Measurements from ENCODE around the gene DLG5.

- TF ChIP-seq RAD21 (CRISPR knock-in tag; conservative IDR thresholded peaks at IDR 0.05 in 1 of 2, IDR thresholded peaks at IDR 0.05 in 1 of 2) (no peak), MAZ (CRISPR knock-in tag; conservative IDR thresholded peaks at IDR 0.05 in 1 of 2, IDR thresholded peaks at IDR 0.05 in 1 of 2) (no peak), FOXP1 (CRISPR knock-in tag; IDR thresholded peaks at IDR 0.05) (no peak), MYC (IDR thresholded peaks at IDR 0.05; ENCODE audit: low read depth, low read length) (no peak), MYC (CRISPR knock-in tag; IDR thresholded peaks at IDR 0.05; ENCODE audit: borderline replicate concordance, low read depth) (no peak), ZBTB7A (IDR thresholded peaks at IDR 0.05; ENCODE audit: borderline replicate concordance, control insufficient read depth, low read depth, low read length) (no peak), CTCF (IDR thresholded peaks at IDR 0.05 in 2 of 3, conservative IDR thresholded peaks at IDR 0.05 in 1 of 3; ENCODE audit: insufficient read depth in 2 of 3, low read depth in 1 of 3, low read length in 3 of 3) (no peak), NFIC (IDR thresholded peaks at IDR 0.05) (no peak), CHD1 (IDR thresholded peaks at IDR 0.05; ENCODE audit: low read length) (no peak), RBM39 (optimal IDR thresholded peaks at IDR 0.05; ENCODE audit: low read depth, low read length) (no peak), HOMEZ (CRISPR knock-in tag; IDR thresholded peaks at IDR 0.05) (no peak), XRCC4 (IDR thresholded peaks at IDR 0.05; ENCODE audit: extremely low read depth, insufficient read depth, insufficient read length) (no peak), ZNF830 (CRISPR knock-in tag; IDR thresholded peaks at IDR 0.05) (no peak), POLR2AphosphoS5 (IDR thresholded peaks at IDR 0.05; ENCODE audit: control insufficient read depth, insufficient read depth, low read depth, low read length) (no peak)
These were observed 56.7 kb downstream of the DLG5 start for GRCh38 chr10:77869626-77870420.
